GM18519 (cell line): ENCODE data around the gene GFI1B.
"Not testable (repeated sequence)": the region's sequence is repeated elsewhere in the genome, so short reads cannot be mapped to it uniquely, and the experiment has no call there.

Experiments
- ATAC-seq: cut with Tn5 transposase; IDR thresholded peaks from one replicate; pipeline ENCODE4 v1.9.1; 2021; ENCODE audit warnings: mild to moderate bottlenecking, moderate library complexity; ENCODE audit not compliant: unreplicated experiment, low FRiP score

GFI1B gene

DNA sequence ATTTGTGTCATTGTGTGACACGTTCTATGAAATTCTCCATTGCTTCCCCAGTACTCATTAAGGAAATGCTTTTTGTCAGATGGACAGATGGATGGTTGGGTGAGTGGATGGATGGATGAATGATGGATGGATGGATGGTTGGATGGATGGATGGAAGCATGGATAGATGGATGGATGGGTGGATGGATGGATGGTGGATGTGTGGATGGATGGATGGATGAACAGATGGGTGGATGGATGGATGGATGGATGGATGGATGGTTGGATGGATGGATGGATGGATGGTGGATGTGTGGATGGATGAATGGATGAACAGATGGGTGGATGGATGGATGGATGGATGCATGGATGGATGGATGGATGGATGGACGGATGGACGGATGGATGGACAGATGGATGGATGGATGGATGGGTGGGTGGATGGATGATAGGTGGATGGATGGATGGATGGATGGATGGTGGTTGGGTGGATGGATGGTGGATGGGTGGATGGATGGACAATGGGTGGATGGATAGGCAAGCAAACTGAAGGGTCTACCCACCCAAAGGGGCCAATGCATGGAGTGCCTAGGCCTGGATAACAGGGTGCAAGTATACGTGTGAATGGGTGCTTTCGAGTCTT lies 28.3 kb downstream of the GFI1B start:
- no peak for ATAC-seq

DNA sequence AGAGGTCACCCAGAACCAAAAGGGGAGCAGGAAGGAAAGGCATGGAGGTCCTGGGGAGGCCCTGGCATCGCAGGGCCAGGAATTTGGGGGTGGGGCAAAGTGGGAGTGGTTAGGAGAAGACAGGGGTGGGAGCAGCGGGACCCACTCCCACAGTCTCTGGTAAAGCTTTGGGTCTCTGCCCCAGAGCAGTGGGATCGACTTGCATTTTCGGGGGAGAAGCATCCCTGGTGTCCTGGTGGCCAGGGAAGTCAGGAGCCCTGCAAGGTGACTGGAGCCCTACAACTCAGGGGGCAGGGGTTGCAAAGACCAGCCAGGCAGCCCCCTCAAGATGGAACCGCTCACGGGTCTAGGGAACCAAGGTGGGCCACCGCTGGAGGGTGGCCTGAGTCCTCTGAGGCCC lies 29.9 kb downstream of the GFI1B start:
- ATAC-seq, result no peak

DNA sequence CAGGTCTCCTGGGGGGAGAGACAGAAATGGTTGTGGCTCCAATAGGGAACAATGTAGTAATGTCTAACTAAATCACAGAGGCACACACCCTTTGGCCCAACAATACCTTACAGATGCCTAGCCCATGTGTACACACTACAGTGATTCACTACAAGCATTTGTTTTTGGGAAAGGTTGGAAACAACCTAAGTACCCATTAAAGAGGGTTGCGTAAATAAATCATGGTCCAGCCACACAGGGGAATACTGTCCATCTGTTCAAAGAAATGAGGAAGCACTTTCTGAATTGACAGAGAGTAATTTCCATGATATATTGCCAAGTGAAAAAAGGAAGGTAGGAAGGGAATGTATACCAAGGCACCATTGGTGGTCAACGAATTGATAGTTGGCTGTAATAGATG lies 30.3 kb downstream of the GFI1B start:
- no peak for ATAC-seq

DNA sequence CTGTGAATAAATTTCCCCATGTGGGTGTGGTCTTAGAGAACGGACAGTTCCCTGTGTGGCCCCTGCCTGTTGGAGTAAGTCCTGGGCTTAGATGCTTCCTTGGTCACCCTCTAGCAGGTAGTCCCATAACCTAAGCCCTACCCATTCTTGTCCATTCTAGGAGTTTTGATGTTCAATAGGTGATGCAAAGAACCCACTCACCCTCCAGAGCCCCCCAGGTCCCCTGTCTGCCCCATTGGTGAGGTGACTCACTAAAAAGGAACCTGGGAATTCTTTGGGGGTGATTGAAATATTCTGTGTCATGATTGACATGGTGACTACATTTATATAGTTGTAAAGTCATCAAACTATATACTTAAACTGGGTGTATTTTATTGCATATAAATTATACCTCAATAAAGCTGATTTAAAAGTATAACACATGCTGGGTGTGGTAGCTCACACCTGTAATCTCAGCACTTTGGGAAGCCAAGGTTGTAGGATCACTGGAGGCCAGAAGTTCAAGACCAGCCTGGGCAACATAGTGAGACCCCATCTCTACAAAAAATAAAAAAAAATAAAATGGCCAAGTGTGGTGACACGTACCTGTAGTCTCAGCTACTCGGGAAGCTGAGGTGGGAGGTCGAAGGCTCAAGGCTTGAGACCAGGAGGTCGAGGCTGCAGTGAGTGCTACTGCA lies 31.6 kb downstream of the GFI1B start:
- no peak for ATAC-seq

DNA sequence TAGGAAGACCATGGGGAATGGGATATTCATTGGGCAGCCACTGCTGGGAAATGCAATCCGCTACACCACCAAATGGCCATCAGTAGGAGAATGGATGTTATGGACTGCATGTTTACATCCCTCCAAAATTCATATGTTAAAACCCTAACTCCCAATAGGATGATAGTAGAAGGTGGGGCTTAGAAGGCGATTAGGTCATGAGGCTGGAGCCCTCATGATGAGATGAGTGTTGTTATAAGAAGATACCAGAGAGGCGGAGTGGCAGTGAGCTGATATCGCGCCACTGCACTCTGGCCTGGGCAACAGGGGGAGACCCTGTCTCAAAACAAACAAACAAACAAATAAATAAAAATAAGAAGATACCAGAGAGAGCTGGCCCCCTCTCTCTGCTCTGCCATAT lies 36.2 kb downstream of the GFI1B start:
- ATAC-seq, result no peak

DNA sequence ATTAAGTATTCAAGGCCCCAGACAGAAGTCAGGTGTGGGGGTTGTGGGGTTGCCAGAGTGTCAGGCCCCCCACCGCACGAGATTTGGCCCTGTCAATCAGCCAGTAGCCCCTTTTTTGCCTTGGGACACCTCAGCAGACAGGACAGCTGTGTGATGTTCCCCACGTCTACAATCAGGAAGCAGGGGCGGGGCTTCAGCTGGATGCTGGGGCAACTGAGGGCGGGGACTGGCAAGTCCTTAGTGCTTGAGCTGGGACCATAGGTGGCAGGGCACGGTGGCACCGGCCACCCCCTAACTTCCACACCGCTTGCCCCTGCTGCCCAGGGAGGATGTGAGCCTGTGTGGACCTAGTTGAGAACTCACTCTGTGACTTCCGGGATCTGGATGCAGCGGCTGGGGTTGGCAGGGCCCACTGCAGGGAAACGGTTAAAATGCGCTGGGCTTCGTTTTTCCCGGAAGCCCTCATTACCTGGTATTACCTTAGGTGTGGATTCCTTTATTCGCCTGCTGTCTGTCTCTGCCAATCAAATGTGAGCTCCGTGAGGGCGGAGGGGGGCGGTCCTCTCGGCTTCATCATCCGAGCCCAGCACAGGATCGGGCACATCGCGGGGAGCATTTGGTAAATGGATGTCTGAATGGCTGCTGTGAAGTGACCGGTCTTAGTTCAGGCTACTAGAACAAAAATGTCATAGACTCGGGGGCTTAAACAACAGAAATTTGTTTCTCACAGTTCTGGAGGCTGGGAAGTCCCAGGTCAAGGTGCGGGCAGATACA lies 44.8 kb downstream of the GFI1B start:
- ATAC-seq, result no peak

DNA sequence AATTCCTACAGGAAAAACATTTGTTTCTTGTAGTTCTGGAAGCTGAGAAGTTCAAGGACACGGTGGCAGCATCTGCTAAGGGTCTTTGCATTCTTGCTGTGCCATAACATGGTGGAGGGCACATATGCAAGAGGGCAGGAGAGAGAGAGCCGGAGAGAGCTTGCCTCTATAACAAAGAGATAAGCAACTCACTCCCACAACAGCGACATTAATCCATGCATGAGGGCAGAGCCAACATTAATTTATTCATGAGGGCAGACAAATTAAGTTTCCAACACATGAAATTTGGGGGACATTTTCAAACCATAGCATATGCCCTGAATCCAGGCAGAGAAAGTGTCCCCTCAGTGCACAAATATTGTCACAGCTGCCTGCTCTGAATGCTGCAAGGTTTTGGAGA lies 47.9 kb downstream of the GFI1B start:
- no peak for ATAC-seq

DNA sequence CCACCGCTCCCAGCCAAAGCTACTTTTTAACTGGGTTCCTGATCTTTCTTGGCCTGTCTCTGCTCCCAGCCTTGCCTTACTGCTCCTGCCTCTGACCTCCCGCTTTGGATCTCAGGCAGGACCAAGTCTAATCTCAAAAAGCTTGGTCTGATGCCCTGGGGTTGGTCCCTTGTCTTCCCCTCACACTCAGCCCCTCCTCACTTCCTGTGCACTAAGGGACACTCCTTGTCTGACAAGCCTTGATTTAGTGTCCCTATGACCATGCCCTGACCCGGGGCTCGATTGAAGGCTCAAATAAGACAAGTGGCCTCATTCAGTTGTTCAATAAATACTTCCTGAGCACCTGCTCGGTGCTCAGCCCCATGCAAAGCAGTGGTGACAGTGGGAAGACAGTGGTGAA lies 48.6 kb downstream of the GFI1B start:
- ATAC-seq, result no peak

DNA sequence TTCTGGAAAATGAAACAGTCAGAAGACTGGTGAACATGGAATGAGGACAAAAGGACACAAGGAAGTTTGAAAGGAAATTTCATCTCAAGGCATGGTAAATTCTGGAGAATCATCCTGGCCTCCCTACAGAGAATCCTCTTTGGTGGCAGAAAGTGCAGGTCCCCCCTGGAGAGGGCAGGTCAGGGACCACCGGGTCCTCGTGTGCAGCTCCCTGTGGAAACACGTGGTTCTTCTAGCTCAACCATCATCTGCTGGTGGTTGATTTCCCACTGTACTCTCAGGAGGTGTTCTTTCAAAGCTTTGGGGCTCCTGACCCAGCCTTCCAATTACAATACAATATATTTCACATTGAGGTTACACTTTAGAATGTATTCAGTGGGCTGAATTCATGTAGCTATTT lies 49.7 kb downstream of the GFI1B start:
- ATAC-seq, result no peak

DNA sequence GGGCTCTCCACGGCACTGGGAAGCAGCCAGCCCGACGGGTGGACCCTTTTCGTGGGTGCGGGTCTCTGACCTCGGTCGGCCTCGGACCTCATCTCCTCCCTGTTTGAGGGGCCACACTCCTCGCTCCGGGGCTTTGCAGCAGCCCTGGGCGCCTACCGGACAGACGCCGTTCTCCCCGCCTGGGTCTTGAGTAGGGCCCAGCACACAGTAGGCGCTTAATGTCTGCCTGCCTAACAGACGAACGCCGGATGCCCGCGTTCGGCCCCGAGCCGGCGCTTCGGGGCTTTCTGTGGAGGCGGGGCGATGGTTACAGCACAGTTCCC lies 51.5 kb downstream of the GFI1B start:
- ATAC-seq, result no peak

DNA sequence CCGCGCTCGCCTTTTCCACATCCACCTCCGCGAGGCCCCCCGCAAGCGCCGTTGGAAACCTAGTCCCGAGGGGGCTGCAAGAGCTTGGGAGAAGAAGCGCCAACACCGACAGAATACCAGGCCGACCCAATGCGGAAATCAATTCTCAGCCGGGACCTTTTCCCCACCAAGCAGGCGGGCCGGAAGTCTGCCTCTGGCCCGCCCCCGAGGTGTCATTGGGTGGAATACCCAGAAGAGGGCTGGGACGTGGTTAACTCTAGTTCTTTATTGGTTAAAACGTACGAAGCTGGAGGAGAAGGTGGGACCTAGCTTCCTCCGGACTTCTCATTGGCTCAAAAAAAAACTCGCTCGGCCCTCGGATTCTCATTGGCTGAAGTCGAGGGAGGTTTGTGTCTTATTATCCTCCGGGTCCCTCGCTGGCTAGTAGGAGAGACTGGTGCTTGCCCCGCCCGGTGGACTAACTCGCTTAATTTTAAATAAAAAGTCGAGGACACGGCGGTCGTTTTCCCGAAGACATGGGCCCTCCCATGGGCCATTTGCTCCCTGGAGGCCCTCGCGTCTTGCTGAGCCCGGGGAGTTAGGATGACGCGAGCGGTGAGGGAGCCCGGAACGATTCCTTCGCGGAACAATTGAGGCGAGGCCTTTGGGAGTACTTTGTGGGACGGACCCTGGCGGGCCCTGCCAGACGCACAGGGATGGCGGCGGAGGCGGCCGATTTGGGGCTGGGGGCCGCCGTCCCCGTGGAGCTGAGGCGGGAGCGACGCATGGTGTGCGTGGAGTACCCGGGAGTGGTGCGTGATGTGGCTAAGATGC lies 52.0 kb downstream of the GFI1B start, which contains the start of gene GTF3C5:
Gene GTF3C5, plus strand, starts transcription at position 681 of the 813 bp plus-strand sequence. Its CDS starts 15 bp downstream, at position 696.
- ATAC-seq, result peak; percentile 94

DNA sequence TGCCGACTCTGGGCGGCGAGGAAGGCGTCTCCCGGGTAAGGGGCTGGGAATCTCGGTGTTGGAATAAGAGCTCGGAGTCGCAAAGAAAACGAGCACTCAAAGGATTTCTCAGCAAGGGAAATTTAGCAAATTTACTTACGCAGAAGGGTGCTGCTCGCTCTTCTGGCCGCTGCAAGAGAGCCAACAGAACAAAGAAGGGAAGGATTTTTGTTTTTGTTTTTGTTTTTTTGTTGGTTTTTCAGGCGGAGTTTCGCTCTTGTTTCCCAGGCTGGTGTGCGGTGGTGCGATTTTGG lies 52.6 kb downstream of the GFI1B start:
- ATAC-seq, result no peak

DNA sequence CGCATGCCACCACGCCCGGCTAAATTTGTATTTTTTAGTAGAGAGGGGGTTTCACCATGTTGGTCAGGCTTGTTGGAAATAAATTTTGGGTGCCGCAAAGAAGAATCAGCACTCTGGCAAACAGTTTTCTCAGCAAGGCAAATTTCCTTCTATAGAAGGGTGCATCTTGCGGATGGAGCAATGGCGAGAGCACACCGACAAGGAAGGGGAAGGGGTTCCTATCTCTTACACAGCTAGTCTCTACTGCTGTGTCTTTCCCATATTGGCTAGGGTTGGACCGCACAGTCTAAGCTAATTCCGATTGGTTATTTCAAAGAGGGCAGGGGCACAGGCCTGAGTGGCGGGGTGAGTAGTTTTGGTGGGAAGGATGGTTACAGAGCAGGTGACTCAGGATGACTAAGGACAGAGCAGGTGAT lies 53.0 kb downstream of the GFI1B start:
- no peak for ATAC-seq

DNA sequence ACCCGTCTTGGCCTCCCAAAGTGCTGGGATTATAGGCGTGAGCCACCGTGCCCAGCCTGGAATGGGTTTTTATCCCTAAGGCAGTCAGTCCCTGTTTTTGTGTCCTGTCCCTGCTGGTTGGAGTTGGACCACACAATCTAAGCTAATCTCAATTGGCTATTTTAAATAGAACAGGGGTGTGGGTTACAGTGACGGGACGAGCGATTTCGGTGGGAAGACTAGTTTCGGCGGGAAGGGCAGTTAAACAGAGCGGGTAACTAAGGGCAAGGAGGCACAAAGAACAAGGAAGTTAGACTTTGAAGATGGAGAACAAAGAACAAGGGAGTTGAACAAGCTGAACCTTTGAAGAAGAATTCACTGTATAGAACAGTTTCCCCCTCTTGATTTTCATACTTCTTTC lies 53.7 kb downstream of the GFI1B start:
- ATAC-seq, result no peak

DNA sequence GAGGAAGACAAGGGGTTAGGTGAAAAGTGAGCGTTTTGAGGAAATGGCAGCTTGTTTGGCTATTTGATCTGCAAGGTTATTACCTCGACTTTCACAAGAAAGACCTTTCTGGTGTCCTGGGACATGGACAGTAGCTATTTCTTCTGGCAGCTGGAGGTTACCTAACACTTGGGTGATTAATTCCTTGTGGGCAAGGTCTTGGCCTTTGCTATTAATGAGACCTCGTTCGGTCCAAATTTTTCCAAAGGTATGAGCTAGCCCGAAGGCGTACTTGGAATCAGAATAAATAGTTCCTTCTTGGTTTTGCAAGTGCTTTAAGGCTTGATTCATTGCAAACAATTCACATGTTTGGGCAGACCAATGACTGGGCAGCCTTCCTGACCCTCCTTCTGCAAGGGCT lies 57.2 kb downstream of the GFI1B start:
- no peak for ATAC-seq

DNA sequence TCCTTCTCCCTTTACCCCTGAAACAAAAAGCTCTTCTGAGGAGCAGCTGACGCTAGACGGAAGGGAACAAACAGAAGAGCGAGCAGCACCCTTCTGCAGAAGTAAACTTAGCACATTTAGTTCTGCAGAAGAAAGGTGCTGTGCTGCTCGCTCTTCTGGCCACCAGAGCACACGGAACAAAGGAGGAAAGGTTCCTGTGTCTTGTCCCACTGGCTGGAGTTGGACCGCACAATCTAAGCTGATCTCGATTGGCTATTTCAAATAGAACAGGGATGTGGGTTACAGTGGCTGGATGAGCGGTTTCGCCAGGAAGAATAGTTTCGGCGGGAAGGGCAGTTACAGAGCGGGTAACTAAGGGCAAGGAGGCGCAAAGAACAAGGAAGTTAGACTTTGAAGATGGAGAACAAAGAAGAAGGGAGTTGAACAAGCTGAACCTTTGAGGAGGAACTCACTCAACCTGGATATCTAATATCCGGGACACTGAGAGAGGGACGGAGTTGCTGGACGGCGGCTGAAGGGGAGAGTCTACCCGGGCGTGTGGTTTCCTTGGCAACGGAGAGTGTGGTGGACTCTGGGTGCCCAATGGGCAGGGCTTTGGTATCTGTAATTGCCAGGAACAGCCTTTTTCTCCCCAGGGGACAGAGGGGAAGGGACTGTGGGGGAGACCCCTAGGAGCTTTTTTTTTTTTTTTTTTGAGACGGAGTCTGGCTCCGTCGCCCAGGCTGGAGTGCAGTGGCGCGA lies 59.5 kb downstream of the GFI1B start:
- ATAC-seq, result no peak

DNA sequence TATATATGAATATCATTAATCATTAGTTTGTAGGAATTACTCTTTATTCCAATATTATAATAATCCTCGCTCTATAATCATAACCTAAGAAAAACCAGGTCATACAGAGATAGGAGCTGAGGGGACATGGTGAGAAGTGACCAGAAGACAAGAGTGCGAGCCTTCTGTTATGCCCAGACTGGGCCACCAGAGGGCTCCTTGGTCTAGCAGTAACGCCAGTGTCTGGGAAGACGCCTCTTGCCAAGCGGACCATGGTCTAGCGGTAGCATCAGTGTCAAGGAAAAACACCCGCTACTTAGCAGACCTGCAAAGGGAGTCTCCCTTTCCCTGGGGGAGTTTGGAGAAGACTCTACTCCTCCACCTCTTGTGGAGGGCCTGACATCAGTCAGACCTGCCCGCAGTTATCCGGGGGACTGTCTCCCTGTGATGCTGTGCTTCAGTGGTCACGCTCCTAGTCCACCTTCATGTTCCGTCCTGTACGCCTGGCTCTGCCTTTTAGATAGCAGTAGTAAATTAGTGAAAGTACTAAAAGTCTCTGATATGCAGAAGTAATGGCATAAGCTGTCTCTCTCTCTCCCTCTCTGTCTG lies 62.5 kb downstream of the GFI1B start:
- ATAC-seq, result not testable (repeated sequence)
